ENCODE results near the gene ICE1.

GRCh38 chr5:5380298-5380697 is 42.2 kb upstream of the ICE1 start:
- TF ChIP-seq, protein P1, sequence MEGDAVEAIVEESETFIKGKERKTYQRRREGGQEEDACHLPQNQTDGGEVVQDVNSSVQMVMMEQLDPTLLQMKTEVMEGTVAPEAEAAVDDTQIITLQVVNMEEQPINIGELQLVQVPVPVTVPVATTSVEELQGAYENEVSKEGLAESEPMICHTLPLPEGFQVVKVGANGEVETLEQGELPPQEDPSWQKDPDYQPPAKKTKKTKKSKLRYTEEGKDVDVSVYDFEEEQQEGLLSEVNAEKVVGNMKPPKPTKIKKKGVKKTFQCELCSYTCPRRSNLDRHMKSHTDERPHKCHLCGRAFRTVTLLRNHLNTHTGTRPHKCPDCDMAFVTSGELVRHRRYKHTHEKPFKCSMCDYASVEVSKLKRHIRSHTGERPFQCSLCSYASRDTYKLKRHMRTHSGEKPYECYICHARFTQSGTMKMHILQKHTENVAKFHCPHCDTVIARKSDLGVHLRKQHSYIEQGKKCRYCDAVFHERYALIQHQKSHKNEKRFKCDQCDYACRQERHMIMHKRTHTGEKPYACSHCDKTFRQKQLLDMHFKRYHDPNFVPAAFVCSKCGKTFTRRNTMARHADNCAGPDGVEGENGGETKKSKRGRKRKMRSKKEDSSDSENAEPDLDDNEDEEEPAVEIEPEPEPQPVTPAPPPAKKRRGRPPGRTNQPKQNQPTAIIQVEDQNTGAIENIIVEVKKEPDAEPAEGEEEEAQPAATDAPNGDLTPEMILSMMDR (conservative IDR thresholded peaks at IDR 0.05): no peak
- no peak for TF ChIP-seq EZH2 (IDR thresholded peaks at IDR 0.05; ENCODE audit: low read depth)
